ENCODE results near the gene ADNP.

DNA sequence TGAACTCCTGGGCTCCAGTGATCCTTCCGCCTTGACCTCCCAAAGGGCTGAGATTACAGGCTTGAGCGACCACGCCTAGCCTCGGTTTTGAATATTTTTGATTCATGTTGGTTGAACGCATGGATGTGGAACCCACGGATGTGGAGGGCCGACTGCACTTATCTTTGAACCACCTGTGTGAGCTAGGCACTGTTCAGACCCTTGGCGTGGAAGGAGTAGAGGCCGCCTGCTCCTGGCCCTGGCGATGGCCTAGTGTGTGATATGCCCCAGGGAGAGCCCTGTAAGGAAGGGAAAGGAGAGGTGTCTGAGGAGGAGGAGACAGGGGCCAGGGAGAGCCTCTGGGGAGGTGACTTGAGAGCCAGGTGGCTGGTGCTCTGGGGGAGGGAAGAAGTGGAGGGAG lies 72.1 kb downstream of the ADNP start:
- no peak for TF ChIP-seq EZH2phosphoT487 (IDR thresholded peaks at IDR 0.05; ENCODE audit: borderline replicate concordance, low read depth)
- TF ChIP-seq, protein P1, sequence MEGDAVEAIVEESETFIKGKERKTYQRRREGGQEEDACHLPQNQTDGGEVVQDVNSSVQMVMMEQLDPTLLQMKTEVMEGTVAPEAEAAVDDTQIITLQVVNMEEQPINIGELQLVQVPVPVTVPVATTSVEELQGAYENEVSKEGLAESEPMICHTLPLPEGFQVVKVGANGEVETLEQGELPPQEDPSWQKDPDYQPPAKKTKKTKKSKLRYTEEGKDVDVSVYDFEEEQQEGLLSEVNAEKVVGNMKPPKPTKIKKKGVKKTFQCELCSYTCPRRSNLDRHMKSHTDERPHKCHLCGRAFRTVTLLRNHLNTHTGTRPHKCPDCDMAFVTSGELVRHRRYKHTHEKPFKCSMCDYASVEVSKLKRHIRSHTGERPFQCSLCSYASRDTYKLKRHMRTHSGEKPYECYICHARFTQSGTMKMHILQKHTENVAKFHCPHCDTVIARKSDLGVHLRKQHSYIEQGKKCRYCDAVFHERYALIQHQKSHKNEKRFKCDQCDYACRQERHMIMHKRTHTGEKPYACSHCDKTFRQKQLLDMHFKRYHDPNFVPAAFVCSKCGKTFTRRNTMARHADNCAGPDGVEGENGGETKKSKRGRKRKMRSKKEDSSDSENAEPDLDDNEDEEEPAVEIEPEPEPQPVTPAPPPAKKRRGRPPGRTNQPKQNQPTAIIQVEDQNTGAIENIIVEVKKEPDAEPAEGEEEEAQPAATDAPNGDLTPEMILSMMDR (IDR thresholded peaks at IDR 0.05) = no peak
- TF ChIP-seq, protein P2, sequence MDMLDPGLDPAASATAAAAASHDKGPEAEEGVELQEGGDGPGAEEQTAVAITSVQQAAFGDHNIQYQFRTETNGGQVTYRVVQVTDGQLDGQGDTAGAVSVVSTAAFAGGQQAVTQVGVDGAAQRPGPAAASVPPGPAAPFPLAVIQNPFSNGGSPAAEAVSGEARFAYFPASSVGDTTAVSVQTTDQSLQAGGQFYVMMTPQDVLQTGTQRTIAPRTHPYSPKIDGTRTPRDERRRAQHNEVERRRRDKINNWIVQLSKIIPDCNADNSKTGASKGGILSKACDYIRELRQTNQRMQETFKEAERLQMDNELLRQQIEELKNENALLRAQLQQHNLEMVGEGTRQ (IDR thresholded peaks at IDR 0.05; ENCODE audit: borderline replicate concordance, low read depth, low read length) = no peak
- no peak for TF ChIP-seq SMC3 (IDR thresholded peaks at IDR 0.05; ENCODE audit: low read depth, low read length)
- no peak for TF ChIP-seq EP300 (IDR thresholded peaks at IDR 0.05; ENCODE audit: borderline replicate concordance in 1 of 2, low read depth in 1 of 2, low read length in 1 of 2)
- no peak for TF ChIP-seq FOXJ3 (CRISPR knock-in tag; IDR thresholded peaks at IDR 0.05)

Data from SK-N-SH (cell line).